Measurements from ENCODE around the gene TMBIM1.

Gene TMBIM1

GRCh38 chr2:218310853-218311540 is 18.7 kb upstream of the TMBIM1 start:
- in situ Hi-C loops (cut with MboI; ENCODE audit: low pct_unique_long_range_greater_than_20kb, low sequenced_read_pairs, unreplicated experiment): no loop called here
- TF ChIP-seq CTCF (IDR thresholded peaks at IDR 0.05; ENCODE audit: extremely low read depth, insufficient read depth, missing control alignments): no peak
- no peak for DNase-seq (ENCODE audit: low spot score)

- DNase-seq (ENCODE audit: low spot score): no peak
- in situ Hi-C loops (cut with MboI; ENCODE audit: low pct_unique_long_range_greater_than_20kb, low sequenced_read_pairs, unreplicated experiment): loop anchor here (10.0 kb wide), 1 partner anchor 47 kb away; the partner anchor contains the start of gene CATIP
- TF ChIP-seq CTCF (IDR thresholded peaks at IDR 0.05; ENCODE audit: extremely low read depth, insufficient read depth, missing control alignments): no peak
Measured at GRCh38 chr2:218307415-218308090, 15.2 kb upstream of the TMBIM1 start.

- DNase-seq (ENCODE audit: low spot score): no peak
- in situ Hi-C loops (cut with MboI; ENCODE audit: low pct_unique_long_range_greater_than_20kb, low sequenced_read_pairs, unreplicated experiment): loop anchor here (10.0 kb wide), 1 partner anchor 48 kb away; the partner anchor contains the start of gene CATIP
- TF ChIP-seq CTCF (IDR thresholded peaks at IDR 0.05; ENCODE audit: extremely low read depth, insufficient read depth, missing control alignments): no peak
Measured at GRCh38 chr2:218306184-218306920, 14.0 kb upstream of the TMBIM1 start.

- no peak for DNase-seq (ENCODE audit: low spot score)
- TF ChIP-seq CTCF (IDR thresholded peaks at IDR 0.05; ENCODE audit: extremely low read depth, insufficient read depth, missing control alignments): no peak
- in situ Hi-C loops (cut with MboI; ENCODE audit: low pct_unique_long_range_greater_than_20kb, low sequenced_read_pairs, unreplicated experiment): loop anchor here (10.0 kb wide), 1 partner anchor 49 kb away; the partner anchor contains the start of gene CATIP
Measured at GRCh38 chr2:218305383-218305782, 13.1 kb upstream of the TMBIM1 start.

GRCh38 chr2:218301176-218301819 is 9.0 kb upstream of the TMBIM1 start:
- peak; percentile 91 for TF ChIP-seq CTCF (IDR thresholded peaks at IDR 0.05; ENCODE audit: extremely low read depth, insufficient read depth, missing control alignments)
- in situ Hi-C loops (cut with MboI; ENCODE audit: low pct_unique_long_range_greater_than_20kb, low sequenced_read_pairs, unreplicated experiment): loop anchor here (10.0 kb wide), 1 partner anchor 54 kb away; the partner anchor contains the start of gene CATIP
- DNase-seq (ENCODE audit: low spot score): peak; percentile 73

GRCh38 chr2:218300141-218300540 is 7.8 kb upstream of the TMBIM1 start:
- TF ChIP-seq CTCF (IDR thresholded peaks at IDR 0.05; ENCODE audit: extremely low read depth, insufficient read depth, missing control alignments): no peak
- in situ Hi-C loops (cut with MboI; ENCODE audit: low pct_unique_long_range_greater_than_20kb, low sequenced_read_pairs, unreplicated experiment): loop anchor here (10.0 kb wide), 1 partner anchor 55 kb away; the partner anchor contains the start of gene CATIP
- DNase-seq (ENCODE audit: low spot score): no peak

All from GM13977 (cell line).